Neural cell (in vitro differentiated cells): ENCODE measurements around the gene IFRD2.
"Not testable (repeated sequence)": the region's sequence is repeated elsewhere in the genome, so short reads cannot be mapped to it uniquely, and the experiment has no call there.

ENCODE experiments used
- CTCF ChIP-seq: fragments of 450-650 bp; IDR thresholded peaks from 2 replicates; pipeline ENCODE4 v1.5.1; 2014; ENCODE audit warnings: antibody characterized with exemption, mild to moderate bottlenecking, moderate library complexity; ENCODE audit not compliant: poor library complexity, severe bottlenecking
- EP300 ChIP-seq: fragments of 450-650 bp; conservative IDR thresholded peaks from 2 replicates; pipeline ENCODE4 v1.6.1; 2014; ENCODE audit warnings: antibody characterized with exemption, mild to moderate bottlenecking, moderate library complexity; ENCODE audit not compliant: poor library complexity, severe bottlenecking
- EZH2 ChIP-seq: fragments of 200-600, 300-800 bp; shearing (Covaris generic), sonication (generic); IDR thresholded peaks from 2 replicates; pipeline ENCODE4 v1.6.1; 2014; ENCODE audit warnings: antibody characterized with exemption, low read length, borderline replicate concordance, mild to moderate bottlenecking; ENCODE audit not compliant: insufficient read depth, poor library complexity, severe bottlenecking
- MXI1 ChIP-seq: fragments of 450-650 bp; conservative IDR thresholded peaks from 2 replicates; pipeline ENCODE4 v1.6.1; 2014; ENCODE audit warnings: antibody characterized with exemption, mild to moderate bottlenecking; ENCODE audit not compliant: poor library complexity, severe bottlenecking
- POLR2AphosphoS5 ChIP-seq: IDR thresholded peaks from 2 replicates; pipeline ENCODE4 v1.6.1; 2012
- RAD21 ChIP-seq: fragments of 450-650 bp; conservative IDR thresholded peaks from 2 replicates; pipeline ENCODE4 v1.6.1; 2014; ENCODE audit warnings: antibody characterized with exemption, mild to moderate bottlenecking, moderate library complexity
- REST ChIP-seq: IDR thresholded peaks from 2 replicates; pipeline ENCODE4 v1.6.1; 2012; ENCODE audit warnings: borderline replicate concordance
- SMC3 ChIP-seq: fragments of 450-650 bp; conservative IDR thresholded peaks from 2 replicates; pipeline ENCODE4 v1.6.1; 2014; ENCODE audit warnings: antibody characterized with exemption, mild to moderate bottlenecking, moderate library complexity; ENCODE audit not compliant: poor library complexity
- TAF1 ChIP-seq: IDR thresholded peaks from 2 replicates; pipeline ENCODE4 v1.6.1; 2012; ENCODE audit warnings: low read depth

GRCh38 chr3:50312041-50312440, 19.8 kb upstream of the IFRD2 start:
- not testable (repeated sequence) for TF ChIP-seq CTCF, SMC3, EP300, POLR2AphosphoS5, RAD21, REST, EZH2, TAF1, MXI1
